Liver (tissue), 2 donors: Measurements from ENCODE around the gene JAM3.
"Not testable (repeated sequence)": the region's sequence is repeated elsewhere in the genome, so short reads cannot be mapped to it uniquely, and the experiment has no call there.

Experiments used
- MAX ChIP-seq: IDR thresholded peaks from 2 replicates; pipeline ENCODE4 v1.6.1; 2016; ENCODE audit warnings: antibody characterized with exemption
- NR2F2 ChIP-seq: IDR thresholded peaks from 2 replicates; pipeline ENCODE4 v1.6.1; 2016; ENCODE audit warnings: antibody characterized with exemption
- RAD21 ChIP-seq, 2 donors: IDR thresholded peaks; 2 replicates each; pipeline ENCODE4 v1.6.1; 2016; ENCODE audit warnings: antibody characterized with exemption in 2 of 2, mild to moderate bottlenecking in 2 of 2
- ZBTB33 ChIP-seq: IDR thresholded peaks from 2 replicates; pipeline ENCODE4 v1.6.1; 2016; ENCODE audit warnings: antibody characterized with exemption
- donor health status: healthy.

- not testable (repeated sequence) for TF ChIP-seq ZBTB33; NR2F2; MAX; RAD21 (IDR thresholded peaks at IDR 0.05)
Measured at GRCh38 chr11:134113787-134114186, 44.9 kb downstream of the JAM3 start.
